GM19455 (cell line): Measurements from ENCODE around the gene OR6T1.
A peak's percentile ranks its signal among the peaks of the same experiment; 100 is the strongest.

Experiments used
- ATAC-seq: cut with Tn5 transposase; IDR thresholded peaks from one replicate; pipeline ENCODE4 v1.9.1; 2021; ENCODE audit not compliant: unreplicated experiment

Gene OR6T1, protein sequence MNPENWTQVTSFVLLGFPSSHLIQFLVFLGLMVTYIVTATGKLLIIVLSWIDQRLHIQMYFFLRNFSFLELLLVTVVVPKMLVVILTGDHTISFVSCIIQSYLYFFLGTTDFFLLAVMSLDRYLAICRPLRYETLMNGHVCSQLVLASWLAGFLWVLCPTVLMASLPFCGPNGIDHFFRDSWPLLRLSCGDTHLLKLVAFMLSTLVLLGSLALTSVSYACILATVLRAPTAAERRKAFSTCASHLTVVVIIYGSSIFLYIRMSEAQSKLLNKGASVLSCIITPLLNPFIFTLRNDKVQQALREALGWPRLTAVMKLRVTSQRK

DNA sequence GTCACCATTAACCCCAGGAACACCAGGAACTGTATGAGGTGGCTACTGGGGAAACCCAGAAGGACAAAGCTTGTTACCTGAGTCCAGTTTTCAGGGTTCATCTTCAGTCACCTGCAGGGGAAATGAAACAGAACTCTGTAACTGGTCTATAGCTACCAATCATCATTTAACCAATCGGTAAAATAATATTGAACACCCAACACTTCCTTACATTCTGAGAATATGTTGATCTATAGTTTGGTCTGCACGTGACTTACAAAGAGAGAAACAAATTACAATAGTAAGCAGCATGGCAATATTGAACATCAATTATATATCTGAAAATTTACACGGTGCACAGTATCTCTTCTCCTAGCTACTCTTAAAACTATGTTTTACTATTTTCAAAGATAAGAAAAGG is at the start of gene OR6T1:
Gene OR6T1 (minus strand): TSS at position 101 of the 400 bp plus-strand sequence. CDS start 0 bp downstream, at position 101.
- ATAC-seq, result no peak

DNA sequence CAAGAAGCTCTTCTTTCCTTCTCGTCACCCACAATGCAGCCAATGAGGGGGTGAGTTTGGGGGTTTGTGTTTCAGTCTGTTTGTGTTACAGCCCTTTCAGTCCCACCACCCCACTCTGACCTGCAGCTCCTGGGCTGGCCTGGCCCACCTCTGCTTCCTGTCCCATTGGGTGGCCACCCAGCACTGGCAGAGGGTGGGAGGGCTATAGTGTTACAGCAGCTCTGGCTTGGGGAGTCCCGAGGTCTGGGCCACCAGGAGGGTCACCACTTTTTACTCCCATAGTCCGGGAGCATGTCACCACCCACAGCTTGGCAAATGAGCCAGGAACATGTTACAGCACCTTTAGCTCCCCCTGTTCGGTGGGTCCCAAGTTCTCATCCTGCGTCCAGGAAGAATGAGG is 35.7 kb upstream of the OR6T1 start:
- no peak for ATAC-seq

DNA sequence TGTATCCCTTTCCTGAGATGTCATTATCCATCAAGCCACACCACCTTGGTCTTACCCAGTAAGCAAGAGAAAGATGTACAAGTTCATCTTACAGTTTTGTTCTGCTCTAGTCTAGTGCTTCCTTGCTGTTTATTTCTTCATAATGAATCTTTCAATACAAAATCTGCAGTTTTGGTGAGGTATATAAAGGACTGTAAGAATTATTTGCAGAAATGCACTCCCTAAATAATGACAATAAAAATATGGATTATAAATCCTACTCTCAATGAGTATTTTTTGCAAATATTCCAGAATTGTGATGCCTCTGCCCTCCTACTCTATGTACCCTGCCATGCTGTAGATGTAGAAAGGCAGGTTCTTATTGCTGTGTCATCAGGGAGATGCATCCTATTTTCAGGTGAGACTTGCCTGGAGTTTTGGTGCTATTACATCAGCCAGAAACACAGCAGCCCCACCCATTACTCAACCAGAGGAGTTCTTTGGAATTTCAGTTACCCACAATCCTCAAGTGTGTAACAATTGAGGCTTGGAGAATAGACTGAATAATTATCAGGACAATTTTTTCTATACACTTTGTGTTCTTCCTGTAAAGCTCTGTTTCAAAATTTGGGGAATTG is 34.2 kb upstream of the OR6T1 start, which contains the start of gene OR10S1:
Gene OR10S1 (minus strand): TSS at position 51 of the 617 bp plus-strand sequence. CDS start 117 bp downstream, outside the sequence.
- ATAC-seq, result no peak

DNA sequence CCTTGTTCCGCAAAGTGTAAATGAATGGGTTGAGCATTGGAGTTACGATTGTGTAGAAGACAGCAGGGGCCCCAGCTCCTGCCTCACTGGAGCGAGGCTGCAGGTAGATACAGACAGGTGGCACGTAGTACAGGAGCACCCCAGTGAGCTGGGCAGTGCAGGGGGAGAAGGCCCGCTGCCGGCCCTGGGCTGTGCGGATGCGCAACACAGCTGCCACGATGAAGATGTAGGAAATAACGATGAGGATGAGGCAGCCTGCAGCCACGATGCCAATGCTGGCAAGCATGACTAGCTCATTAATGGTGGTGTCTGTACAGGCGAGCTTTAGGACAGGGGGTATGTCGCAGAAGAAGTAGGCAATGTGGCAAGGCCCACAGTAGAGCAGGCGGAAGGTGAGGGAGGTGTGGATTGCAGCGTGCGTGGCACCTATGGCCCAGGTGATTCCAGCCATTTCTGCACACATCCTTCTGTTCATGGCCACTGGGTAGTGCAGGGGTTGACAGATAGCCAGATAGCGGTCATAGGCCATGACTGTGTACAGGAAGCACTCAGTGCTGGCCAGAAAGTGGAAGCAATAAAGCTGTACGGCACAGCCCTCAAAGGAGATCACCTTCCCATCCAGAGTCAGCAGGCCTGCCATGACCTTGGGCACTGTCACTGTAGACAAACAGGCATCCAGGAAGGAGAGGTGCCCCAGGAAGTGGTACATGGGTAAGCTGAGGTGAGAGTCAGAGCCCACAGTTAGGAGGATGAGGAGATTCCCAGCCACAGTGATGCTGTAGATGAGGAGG is 33.3 kb upstream of the OR6T1 start:
- no peak for ATAC-seq

DNA sequence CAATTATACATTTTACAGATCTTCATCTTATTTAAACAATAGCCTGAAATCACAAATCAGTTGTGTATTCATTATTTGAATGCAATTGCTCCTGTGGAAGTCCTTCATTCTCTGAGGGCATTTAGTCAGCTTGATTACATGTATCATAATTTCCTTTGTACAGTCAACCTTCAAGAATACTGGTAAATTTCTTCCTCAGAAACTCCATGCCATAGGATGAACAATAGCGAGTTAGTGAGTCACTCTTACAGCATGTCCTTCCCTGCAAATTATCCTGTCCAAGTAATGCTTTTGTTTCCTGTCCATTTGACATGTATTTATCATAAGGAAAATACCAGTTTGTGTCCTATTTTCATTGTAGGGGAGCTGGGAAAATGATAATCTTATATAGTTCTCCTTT is 30.2 kb upstream of the OR6T1 start:
- no peak for ATAC-seq

DNA sequence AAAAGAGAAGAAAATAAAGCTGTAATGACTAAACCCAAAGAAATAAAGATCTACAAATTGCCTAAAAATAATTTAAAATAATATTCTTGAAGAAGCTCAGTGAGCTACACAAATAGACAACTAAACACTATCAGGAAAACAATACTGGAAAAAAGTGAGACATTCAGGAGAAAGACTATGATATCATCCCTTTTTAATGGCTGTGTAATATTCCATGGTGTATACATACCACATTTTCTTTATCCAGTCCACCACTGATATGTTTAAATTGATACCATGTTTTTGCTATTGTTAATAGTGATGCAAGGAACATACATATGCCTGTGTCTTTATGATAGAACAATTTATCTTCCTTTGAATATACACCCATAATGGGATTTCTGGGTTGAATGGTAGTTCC is 13.1 kb upstream of the OR6T1 start:
- ATAC-seq, result no peak

- ATAC-seq, result no peak
Measured at GRCh38 chr11:123945132-123945531, 1.5 kb upstream of the OR6T1 start.

DNA sequence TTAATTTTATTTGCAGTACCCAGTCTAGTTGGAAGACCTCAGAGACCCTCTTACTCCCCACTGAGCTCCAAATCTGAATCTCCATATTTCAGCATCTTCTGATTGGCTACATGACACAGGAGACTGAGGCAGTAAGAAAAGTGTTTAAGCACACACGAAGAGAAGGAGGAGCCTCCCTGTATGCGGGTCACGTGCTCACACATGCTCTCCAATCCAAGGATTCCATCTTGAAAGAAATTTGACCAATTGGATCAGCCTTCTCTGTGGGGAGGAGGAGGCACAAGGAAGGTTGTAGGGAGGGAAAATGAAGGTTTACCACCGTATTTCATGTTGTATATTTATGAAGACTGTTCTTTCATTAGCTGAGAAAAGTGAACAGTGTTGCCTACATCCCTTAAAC is 1.2 kb downstream of the OR6T1 start:
- ATAC-seq, result no peak

GRCh38 chr11:123939317-123939716 is 4.3 kb downstream of the OR6T1 start, which contains the start of gene OR4D5:
OR4D5 (plus strand) TSS chr11:123939617; CDS start chr11:123939617, 0 bp downstream.
- ATAC-seq, result no peak

- no peak for ATAC-seq
Measured at GRCh38 chr11:123924027-123924426, 19.6 kb downstream of the OR6T1 start.

DNA sequence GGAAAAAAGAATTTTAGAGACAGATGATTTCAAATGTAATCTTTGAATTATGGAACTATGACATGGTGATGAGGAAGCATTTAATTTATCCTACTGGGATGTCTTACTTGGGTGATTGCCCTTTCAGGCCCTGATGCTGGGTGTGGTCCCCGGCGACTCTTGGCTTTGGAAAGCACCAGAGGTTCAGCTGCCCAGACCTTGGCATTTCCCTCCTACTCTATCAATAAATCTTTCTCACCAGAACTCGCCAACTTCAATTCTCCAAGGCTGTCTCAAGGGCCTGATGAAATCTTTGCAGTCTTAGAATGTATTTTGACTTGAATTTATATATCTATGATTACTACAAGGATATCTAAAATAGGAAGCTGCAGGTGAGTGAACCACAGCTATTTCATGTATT is 22.7 kb downstream of the OR6T1 start:
- ATAC-seq, result no peak

DNA sequence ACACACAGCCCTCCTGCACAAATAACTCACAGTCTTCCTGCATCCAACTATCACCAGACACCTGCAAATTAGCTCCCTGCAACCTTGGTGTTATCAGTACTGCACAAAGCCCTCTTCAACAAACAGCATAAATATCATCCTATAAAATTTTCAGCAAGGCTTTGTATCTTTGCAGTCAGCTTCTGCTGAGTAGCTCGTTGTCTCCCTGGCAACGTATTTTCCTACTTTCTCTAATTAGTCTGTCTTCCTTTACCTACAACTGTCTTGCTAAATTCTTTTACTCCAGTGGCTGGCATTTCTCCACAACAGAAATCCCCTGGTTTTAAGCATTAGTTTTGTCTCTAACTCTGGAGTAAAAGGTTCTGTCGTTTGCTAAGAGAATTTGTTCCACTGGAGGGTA is 37.8 kb downstream of the OR6T1 start:
- no peak for ATAC-seq

DNA sequence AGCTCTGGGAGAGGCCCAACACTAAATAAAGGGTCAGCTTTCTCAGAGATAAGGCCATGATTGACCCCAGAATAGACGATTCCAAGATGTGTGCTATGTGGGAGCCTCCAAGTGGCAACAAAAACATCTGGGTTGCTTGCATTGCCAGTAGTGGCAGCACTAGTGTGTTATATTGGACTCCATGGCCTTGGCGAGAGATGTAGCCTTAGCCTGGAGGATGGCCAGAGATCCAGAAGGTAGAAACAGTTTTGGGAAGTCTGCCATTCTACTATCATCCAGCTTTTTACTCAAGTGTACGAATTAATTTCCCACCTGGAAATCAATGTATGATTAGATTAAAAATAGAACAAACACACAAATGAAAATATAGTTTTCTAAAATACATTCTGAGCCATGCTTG is 38.7 kb downstream of the OR6T1 start:
- no peak for ATAC-seq

- ATAC-seq, result peak; percentile 81
Measured at GRCh38 chr11:123903932-123904331, 39.7 kb downstream of the OR6T1 start.

DNA sequence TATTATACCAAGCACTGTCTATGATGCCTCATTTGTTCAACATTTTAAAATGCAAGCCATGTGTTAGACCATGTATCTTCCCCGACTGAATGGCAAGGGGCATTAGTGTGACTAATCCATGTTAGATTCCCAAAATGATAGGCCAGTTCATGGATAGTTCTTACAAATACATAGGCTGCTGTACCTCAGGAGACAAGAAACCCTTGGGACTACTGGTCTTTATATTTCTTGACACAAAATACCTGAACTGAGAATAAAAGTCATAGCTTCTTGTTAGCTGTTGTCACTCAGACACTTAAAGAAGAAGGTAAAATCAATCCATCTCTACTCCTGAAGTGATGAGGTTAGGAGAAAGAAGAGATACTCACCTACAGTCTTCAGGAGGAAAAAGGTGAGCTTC is 41.8 kb downstream of the OR6T1 start, which contains the start of gene OR8D4:
Gene OR8D4 (plus strand): TSS at position 301 of the 400 bp plus-strand sequence. CDS start 4,265 bp downstream, outside the sequence.
- ATAC-seq, result no peak

DNA sequence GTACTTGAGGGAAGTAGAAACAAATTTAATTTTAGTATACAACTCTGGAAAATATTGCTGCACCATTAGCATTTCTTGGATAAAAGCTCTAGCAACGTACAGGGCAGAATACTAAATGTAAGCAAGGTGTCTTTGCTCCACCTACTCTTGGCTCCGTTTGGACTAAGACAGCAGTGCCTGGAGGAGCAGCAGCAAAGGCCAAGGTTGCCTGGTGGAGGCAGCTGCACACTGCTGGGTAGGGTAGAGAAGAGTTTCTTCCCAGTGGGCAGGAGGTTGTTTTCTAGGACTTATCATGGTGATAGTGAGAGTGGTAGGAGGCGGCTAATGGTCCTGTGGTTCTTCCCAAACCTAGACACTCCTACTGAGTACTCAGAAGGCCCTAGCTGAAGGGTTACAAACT is 43.8 kb downstream of the OR6T1 start:
- no peak for ATAC-seq
